ENCODE measurements around the gene TMEM150C.
"Not testable (repeated sequence)": the region's sequence is repeated elsewhere in the genome, so short reads cannot be mapped to it uniquely, and the experiment has no call there.

Gene TMEM150C

DNA sequence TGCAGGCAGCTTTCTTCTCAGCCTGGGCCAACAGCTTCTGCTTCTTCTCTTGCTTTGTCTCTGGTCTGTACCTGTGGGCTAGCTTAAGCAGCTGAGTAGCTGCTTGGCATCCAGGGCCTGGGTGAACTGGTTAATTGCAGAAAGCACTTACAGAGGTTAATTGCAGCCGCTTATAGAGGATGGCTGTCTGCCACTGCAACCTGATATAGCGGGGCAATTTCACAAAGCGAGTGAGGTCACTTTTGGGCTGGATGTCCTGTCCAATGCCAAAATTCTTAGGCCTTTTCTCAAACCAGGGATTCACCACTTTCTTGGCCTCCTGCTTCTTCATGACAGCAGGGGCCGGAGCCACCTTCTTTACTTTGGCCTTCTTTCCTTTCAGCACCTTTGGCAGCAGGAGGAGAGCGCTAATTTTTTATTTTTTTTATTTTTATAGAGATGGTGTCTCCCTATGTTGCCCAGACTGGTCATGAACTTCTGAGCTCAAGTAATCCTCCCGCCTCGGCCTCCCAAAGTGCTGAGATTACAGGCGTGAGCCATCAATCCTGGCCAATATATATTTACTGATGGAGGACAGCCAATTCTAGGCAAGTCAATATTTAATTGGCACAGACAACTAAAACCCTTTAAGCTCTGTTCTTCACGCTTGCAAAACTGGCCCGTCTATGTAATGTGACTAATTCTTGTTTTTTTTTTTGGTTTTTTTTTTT, 70.4 kb downstream of the TMEM150C start:
- Histone ChIP-seq H3K27me3 (ENCODE audit: control insufficient read depth, insufficient read depth, low read length) (no peaks in the 10 kb centered on the region), H3K27ac (ENCODE audit: low read depth, low read length) (no peak overlapping the region), H3K4me1 (ENCODE audit: control insufficient read depth, insufficient read depth, low read length) (no peaks in the 10 kb centered on the region), H3K9me3 (ENCODE audit: control insufficient read depth, insufficient read depth, low read length) (no peaks in the 10 kb centered on the region), H3K9ac (ENCODE audit: low read depth, low read length) (no peak overlapping the region), H3K36me3 (ENCODE audit: control insufficient read depth, insufficient read depth, low read length) (no peaks in the 10 kb centered on the region), H3K4me3 (ENCODE audit: low read depth, low read length) (no peak overlapping the region)

DNA sequence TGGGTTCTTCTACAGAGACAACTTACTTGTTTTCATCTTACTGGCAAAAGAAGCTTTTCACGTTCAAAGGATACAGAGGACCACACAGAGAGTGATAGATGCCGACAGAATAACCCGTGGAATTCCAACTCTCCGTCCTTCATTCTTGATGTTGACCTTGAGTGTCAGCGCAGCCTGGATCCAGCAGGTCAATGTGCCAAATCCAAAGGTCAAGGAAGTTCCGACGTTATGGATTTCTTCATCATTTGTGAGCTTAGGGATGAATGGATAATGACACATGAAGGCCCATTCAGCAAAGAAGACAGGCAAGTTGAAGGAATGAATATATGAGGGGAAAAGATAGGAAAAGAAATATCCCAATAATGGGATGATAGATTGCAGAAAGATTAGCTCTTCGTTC, 71.8 kb downstream of the TMEM150C start:
- no peak overlapping the region for H3K9ac ChIP-seq (ENCODE audit: low read depth, low read length)
- no peaks in the 10 kb centered on the region for H3K36me3 ChIP-seq (ENCODE audit: control insufficient read depth, insufficient read depth, low read length)
- H3K4me3 ChIP-seq (ENCODE audit: low read depth, low read length), result no peak overlapping the region
- H3K4me1 ChIP-seq (ENCODE audit: control insufficient read depth, insufficient read depth, low read length), result no peaks in the 10 kb centered on the region
- H3K9me3 ChIP-seq (ENCODE audit: control insufficient read depth, insufficient read depth, low read length), result no peaks in the 10 kb centered on the region
- H3K27ac ChIP-seq (ENCODE audit: low read depth, low read length), result no peak overlapping the region
- no peaks in the 10 kb centered on the region for H3K27me3 ChIP-seq (ENCODE audit: control insufficient read depth, insufficient read depth, low read length)

DNA sequence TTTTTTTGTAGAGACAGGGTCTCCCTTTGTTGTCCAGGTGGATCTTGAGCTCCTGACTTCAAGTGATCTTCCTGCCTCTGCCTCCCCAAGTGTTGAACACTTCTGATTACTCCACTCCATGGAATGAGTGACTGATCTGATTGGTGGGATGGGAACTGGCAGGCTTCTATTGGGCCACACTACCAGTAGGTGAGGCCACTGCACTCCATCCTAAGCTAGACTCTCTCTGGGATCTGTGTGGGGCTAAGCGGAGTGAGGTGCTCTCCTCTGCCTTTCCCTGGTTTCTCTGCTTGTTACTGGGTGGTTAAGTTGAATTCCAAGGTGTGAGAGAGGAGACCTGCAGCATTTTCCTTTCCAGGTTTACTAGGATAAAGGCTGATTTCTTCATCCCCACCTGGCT, 72.7 kb downstream of the TMEM150C start:
- H3K27me3 ChIP-seq (ENCODE audit: control insufficient read depth, insufficient read depth, low read length), result no peaks in the 10 kb centered on the region

DNA sequence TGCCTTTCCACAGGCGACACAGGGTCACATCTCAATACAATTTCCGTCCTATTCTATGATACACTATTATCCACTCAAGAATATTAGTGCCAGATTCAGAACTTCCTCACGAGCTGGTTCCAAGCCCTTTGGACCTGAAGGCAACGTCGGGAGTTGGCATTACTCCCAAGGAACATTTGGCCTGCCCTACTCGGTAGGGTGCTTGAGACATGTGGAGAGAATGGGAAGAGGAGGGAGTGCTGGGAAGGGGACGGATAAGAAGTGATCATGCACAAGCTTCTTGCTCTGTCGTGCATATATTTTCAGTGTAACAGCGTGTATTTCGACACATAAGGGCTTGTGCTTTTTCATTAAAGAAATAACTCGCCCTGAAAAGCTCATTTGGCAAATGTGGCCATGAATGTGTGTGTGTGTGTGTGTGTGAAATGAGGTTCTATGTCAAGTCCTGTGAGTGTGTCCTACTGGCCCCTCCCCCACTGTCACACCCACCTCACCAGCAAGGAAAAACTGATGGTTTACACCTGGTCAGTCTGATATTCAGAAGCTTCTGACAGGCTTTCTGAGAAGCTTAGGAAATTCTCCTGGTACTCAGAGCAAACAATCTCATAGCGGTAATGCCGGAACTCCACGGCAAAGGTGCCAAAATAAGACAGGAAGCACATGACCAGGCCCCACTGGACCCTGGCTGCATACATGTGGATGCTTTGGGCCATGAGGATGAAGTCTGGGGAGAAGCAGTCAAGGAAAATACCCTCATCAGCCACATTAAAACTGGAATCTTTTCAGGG, 76.6 kb downstream of the TMEM150C start:
- Histone ChIP-seq H3K27me3 (ENCODE audit: control insufficient read depth, insufficient read depth, low read length) (no peaks in the 10 kb centered on the region), H3K4me1 (ENCODE audit: control insufficient read depth, insufficient read depth, low read length) (no peaks in the 10 kb centered on the region), H3K4me3 (ENCODE audit: low read depth, low read length) (no peak overlapping the region), H3K9me3 (ENCODE audit: control insufficient read depth, insufficient read depth, low read length) (no peaks in the 10 kb centered on the region), H3K27ac (ENCODE audit: low read depth, low read length) (no peak overlapping the region), H3K36me3 (ENCODE audit: control insufficient read depth, insufficient read depth, low read length) (no peaks in the 10 kb centered on the region), H3K9ac (ENCODE audit: low read depth, low read length) (no peak overlapping the region)

More for the DNA sequence above, 72.7 kb downstream of the TMEM150C start:
- Histone ChIP-seq H3K9me3 (ENCODE audit: control insufficient read depth, insufficient read depth, low read length) (no peaks in the 10 kb centered on the region), H3K27ac (ENCODE audit: low read depth, low read length) (no peak overlapping the region), H3K4me3 (ENCODE audit: low read depth, low read length) (no peak overlapping the region), H3K4me1 (ENCODE audit: control insufficient read depth, insufficient read depth, low read length) (no peaks in the 10 kb centered on the region), H3K9ac (ENCODE audit: low read depth, low read length) (no peak overlapping the region), H3K36me3 (ENCODE audit: control insufficient read depth, insufficient read depth, low read length) (no peaks in the 10 kb centered on the region)

DNA sequence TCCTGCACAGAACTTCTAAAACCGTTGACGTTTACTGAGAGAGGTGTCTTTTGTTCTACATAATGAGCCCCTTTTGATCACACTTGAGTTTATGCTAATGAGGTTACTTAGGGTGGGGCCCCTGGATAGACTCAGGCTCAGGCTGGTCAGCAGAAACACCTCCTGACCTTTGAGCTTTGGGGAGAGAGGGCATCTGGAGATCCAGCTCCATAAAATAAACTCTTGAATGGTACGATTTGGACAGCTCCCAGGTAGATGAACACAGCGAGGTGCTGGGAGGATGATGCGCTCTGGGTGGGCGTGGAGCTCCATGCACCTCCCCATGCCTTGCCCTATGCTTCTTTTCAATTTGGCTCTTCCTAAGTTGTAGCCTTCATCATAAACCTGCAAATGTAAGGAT, 79.4 kb downstream of the TMEM150C start:
- H3K27ac ChIP-seq (ENCODE audit: low read depth, low read length), result no peak overlapping the region
- no peak overlapping the region for H3K4me3 ChIP-seq (ENCODE audit: low read depth, low read length)
- H3K27me3 ChIP-seq (ENCODE audit: control insufficient read depth, insufficient read depth, low read length), result no peaks in the 10 kb centered on the region
- H3K4me1 ChIP-seq (ENCODE audit: control insufficient read depth, insufficient read depth, low read length), result no peaks in the 10 kb centered on the region
- no peaks in the 10 kb centered on the region for H3K36me3 ChIP-seq (ENCODE audit: control insufficient read depth, insufficient read depth, low read length)
- H3K9me3 ChIP-seq (ENCODE audit: control insufficient read depth, insufficient read depth, low read length), result no peaks in the 10 kb centered on the region
- H3K9ac ChIP-seq (ENCODE audit: low read depth, low read length), result no peak overlapping the region

DNA sequence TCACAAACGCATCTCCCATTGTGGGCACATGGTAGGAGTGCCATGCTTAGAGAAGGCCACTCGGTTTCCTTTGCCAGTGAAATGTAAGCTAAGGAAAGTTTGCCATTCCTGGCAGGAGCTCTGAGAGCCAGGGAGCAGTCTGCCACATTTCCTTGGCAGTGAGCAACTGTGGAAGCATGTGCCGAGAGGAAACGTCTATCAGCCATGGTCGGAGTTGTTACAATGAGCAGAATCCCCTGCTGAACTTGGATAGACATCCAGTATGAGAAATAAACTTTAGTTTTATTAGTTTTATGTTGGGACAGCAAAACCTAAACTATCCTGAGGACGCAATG, 80.3 kb downstream of the TMEM150C start:
- H3K4me3 ChIP-seq (ENCODE audit: low read depth, low read length), result no peak overlapping the region
- no peak overlapping the region for H3K27ac ChIP-seq (ENCODE audit: low read depth, low read length)
- no peak overlapping the region for H3K9ac ChIP-seq (ENCODE audit: low read depth, low read length)
- no peaks in the 10 kb centered on the region for H3K4me1 ChIP-seq (ENCODE audit: control insufficient read depth, insufficient read depth, low read length)
- H3K9me3 ChIP-seq (ENCODE audit: control insufficient read depth, insufficient read depth, low read length), result no peaks in the 10 kb centered on the region
- H3K27me3 ChIP-seq (ENCODE audit: control insufficient read depth, insufficient read depth, low read length), result no peaks in the 10 kb centered on the region
- no peaks in the 10 kb centered on the region for H3K36me3 ChIP-seq (ENCODE audit: control insufficient read depth, insufficient read depth, low read length)

DNA sequence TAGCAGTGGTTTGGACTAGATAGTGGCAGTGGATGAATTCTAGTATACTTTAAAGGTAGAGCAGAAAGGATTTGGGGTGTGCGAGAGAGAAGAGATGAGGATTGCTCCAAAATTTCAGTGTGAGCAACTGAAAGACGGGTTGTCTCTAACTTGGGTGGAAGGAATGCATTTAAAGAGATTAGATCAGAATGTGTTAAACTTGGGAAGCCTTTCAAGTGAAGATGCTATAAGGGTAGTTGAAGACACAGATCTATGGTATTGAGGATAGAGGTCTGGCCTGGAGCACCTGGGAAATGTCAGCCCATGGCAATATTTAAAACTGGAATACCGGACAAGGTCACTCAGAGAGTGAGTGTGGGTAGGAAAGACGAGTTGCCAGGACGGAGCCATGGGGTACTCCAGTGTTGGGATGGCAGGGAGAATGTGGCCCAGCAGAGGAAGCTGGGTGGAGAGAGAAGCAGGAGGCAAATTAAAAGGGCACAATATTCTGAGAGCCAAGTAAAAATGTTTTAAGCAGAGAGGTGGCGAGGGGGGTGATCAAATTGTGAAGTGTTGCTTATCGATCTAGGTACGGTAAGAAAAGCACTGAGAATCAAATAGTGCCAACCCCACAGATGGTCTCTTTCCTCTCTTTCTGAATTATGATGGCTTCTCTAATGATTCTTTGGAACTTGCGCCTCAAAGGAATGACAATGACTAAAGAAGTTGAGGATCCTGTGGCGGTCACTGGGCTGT, 80.8 kb downstream of the TMEM150C start:
- H3K4me3 ChIP-seq (ENCODE audit: low read depth, low read length), result no peak overlapping the region
- H3K27ac ChIP-seq (ENCODE audit: low read depth, low read length), result no peak overlapping the region
- H3K4me1 ChIP-seq (ENCODE audit: control insufficient read depth, insufficient read depth, low read length), result no peaks in the 10 kb centered on the region
- H3K9me3 ChIP-seq (ENCODE audit: control insufficient read depth, insufficient read depth, low read length), result no peaks in the 10 kb centered on the region
- no peaks in the 10 kb centered on the region for H3K36me3 ChIP-seq (ENCODE audit: control insufficient read depth, insufficient read depth, low read length)
- no peaks in the 10 kb centered on the region for H3K27me3 ChIP-seq (ENCODE audit: control insufficient read depth, insufficient read depth, low read length)
- H3K9ac ChIP-seq (ENCODE audit: low read depth, low read length), result no peak overlapping the region

DNA sequence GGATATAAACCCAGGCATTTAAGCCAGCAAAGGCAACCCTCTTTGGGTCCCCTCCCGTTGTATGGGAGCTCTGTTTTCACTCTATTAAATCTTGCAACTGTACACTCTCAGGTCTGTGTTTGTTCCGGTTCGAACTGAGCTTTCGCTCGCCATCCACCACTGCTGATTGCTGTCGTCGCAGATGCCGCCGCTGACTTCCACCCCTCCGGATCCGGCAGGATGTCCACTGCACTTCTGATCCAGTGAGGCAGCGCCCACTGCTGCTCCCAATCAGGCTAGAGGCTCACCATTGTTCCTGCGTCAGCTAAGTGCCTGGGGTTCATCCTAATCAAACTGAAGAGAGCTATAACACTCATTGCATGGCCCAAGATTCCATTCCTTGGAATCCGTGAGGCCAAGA, 82.2 kb downstream of the TMEM150C start:
- no peaks in the 10 kb centered on the region for H3K27me3 ChIP-seq (ENCODE audit: control insufficient read depth, insufficient read depth, low read length)
- H3K9ac ChIP-seq (ENCODE audit: low read depth, low read length), result no peak overlapping the region
- no peaks in the 10 kb centered on the region for H3K36me3 ChIP-seq (ENCODE audit: control insufficient read depth, insufficient read depth, low read length)
- no peaks in the 10 kb centered on the region for H3K4me1 ChIP-seq (ENCODE audit: control insufficient read depth, insufficient read depth, low read length)
- no peaks in the 10 kb centered on the region for H3K9me3 ChIP-seq (ENCODE audit: control insufficient read depth, insufficient read depth, low read length)
- H3K4me3 ChIP-seq (ENCODE audit: low read depth, low read length), result no peak overlapping the region
- H3K27ac ChIP-seq (ENCODE audit: low read depth, low read length), result no peak overlapping the region

DNA sequence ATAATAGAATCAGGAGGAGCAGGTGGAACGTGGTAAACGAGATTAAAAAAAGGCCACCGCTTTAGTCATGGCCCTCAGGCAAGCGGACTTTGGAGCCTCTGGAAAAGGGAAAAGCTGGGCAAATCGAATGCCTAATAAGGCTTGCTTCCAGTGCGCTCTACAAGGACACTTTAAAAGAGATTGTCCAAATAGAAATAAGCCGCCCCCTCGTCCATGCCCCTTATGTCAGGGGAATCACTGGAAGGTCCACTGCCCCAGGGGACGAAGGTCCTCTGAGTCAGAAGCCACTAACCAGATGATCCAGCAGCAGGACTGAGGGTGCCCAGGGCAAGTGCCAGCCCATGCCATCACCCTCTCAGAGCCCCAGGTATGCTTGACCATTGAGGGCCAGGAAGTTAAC, 84.3 kb downstream of the TMEM150C start:
- H3K9ac ChIP-seq (ENCODE audit: low read depth, low read length); H3K4me3 ChIP-seq (ENCODE audit: low read depth, low read length); H3K9me3 ChIP-seq (ENCODE audit: control insufficient read depth, insufficient read depth, low read length); H3K4me1 ChIP-seq (ENCODE audit: control insufficient read depth, insufficient read depth, low read length); H3K36me3 ChIP-seq (ENCODE audit: control insufficient read depth, insufficient read depth, low read length); H3K27ac ChIP-seq (ENCODE audit: low read depth, low read length); H3K27me3 ChIP-seq (ENCODE audit: control insufficient read depth, insufficient read depth, low read length): not testable (repeated sequence)

DNA sequence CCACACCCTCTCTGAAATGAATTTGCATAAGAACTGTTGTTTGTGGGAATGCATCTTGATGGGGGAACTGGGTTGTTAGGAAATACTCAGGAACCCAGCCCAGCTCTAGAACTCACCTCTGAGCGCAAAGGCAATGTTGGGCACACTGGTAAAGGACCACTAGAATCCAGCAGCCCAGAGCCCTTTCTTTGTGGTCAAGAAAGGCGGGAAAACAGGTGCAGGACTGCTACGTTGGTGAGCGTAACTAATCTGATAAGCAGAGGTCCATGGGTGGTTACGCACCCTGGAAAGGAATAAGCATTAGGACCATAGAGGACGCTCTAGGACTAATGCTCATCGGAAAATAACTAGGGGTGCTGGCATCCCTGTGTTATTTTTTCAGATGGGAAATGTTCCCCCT, 85.9 kb downstream of the TMEM150C start:
- H3K4me1 ChIP-seq (ENCODE audit: control insufficient read depth, insufficient read depth, low read length); H3K4me3 ChIP-seq (ENCODE audit: low read depth, low read length); H3K36me3 ChIP-seq (ENCODE audit: control insufficient read depth, insufficient read depth, low read length); H3K27ac ChIP-seq (ENCODE audit: low read depth, low read length); H3K9me3 ChIP-seq (ENCODE audit: control insufficient read depth, insufficient read depth, low read length); H3K9ac ChIP-seq (ENCODE audit: low read depth, low read length); H3K27me3 ChIP-seq (ENCODE audit: control insufficient read depth, insufficient read depth, low read length): not testable (repeated sequence)

DNA sequence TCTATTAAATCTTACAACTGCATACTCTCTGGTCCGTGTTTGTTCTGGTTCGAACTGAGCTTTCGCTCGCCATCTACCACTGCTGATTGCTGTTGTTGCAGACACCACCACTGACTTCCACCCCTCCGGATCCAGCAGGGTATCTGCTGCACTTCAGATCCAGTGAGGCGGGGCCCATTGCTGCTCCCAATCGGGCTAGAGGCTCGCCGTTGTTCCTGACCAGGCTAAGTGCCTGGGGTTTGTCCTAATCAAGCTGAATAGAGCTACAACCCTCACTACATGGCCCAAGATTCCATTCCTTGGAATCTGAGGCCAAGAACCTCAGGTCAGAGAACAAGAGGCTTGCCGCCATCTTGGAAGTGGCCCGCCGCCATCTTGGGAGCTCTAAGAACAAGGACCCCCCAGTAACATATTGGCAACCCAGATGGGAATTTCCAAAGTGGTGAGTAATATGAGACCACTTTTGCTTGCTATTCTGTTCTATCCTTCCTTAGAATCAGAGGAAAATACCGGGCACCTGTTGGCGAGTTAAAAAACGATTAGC, 88.1 kb downstream of the TMEM150C start:
- Histone ChIP-seq H3K36me3 (ENCODE audit: control insufficient read depth, insufficient read depth, low read length) (no peaks in the 10 kb centered on the region), H3K4me1 (ENCODE audit: control insufficient read depth, insufficient read depth, low read length) (no peaks in the 10 kb centered on the region), H3K27ac (ENCODE audit: low read depth, low read length) (no peak overlapping the region), H3K27me3 (ENCODE audit: control insufficient read depth, insufficient read depth, low read length) (no peaks in the 10 kb centered on the region), H3K9ac (ENCODE audit: low read depth, low read length) (no peak overlapping the region), H3K4me3 (ENCODE audit: low read depth, low read length) (no peak overlapping the region), H3K9me3 (ENCODE audit: control insufficient read depth, insufficient read depth, low read length) (no peaks in the 10 kb centered on the region)

All from HUES48 (cell line).